HepG2 (cell line): Measurements from ENCODE around the gene PPDPF. TPM values are rescaled to one million over a fixed set of nuclear protein-coding genes. Genes with fewer than 3 reads are reported as not detected.

ENCODE experiments used
- ATAC-seq: fragments of 200-7000 bp; cut with Tn5 transposase; 3 replicates; pipeline ENCODE4 v1.9.1; 2020; ENCODE audit warnings: mild to moderate bottlenecking, moderate library complexity
- BruUV-seq: library from RNA; stranded (reverse); fragments of 400-500 nt; replicated peaks from 2 replicates; lab custom pipeline; 2021; lab: Mats Ljungman, UMichigan
- CTCF ChIA-PET: fragments of 300-600 bp; formaldehyde crosslinking; extraction: SDS; loops from one replicate; lab custom pipeline; 2021; ENCODE audit warnings: low total read pairs, inconsistent platforms, low intra/inter-chr PET ratio; lab: Yijun Ruan, JAX
- POLR2A ChIA-PET: fragments of 350-600 bp; sonication (Branson Sonifier 250); formaldehyde crosslinking; loops from one replicate; lab custom pipeline; 2020; ENCODE audit warnings: antibody characterized with exemption, inconsistent platforms; lab: Yijun Ruan, JAX
- DNase-seq: peaks from one replicate; pipeline ENCODE4 v3.0.0-alpha.2; 2015; ENCODE audit warnings: low spot score
- FAIRE-seq: peaks from 3 replicates; lab custom pipeline; 2011; peaks lifted over from hg19 to GRCh38; lab: Jason Lieb, UNC
- H2AFZ ChIP-seq: one replicate; pipeline ENCODE4 v1.6.1; 2011; ENCODE audit warnings: low read length, inconsistent platforms
- H3K27ac ChIP-seq: fragments of 300-600 bp; 3 replicates; pipeline ENCODE4 v1.8.0; 2011; ENCODE audit warnings: mixed run types, mild to moderate bottlenecking, mixed read lengths, low read length, inconsistent platforms; ENCODE audit not compliant: insufficient read depth; ENCODE audit errors: extremely low read length
- H3K27me3 ChIP-seq, 2 experiments: fragments of 200-600 bp in 1 of 2; 2 replicates in 1 of 2; 3 replicates in 1 of 2; pipeline versions ENCODE4 v1.6.0 to v1.8.0; 2011; ENCODE audit warnings: low read length in 2 of 2, mild to moderate bottlenecking in 2 of 2, moderate library complexity in 2 of 2, inconsistent platforms in 1 of 2; ENCODE audit not compliant: insufficient read depth in 2 of 2, control insufficient read depth in 1 of 2
- H3K36me3 ChIP-seq, 2 experiments: fragments of 200-600 bp in 1 of 2; replicated peaks in 1 of 2; 2 replicates in 1 of 2; 3 replicates in 1 of 2; pipeline versions ENCODE4 v1.5.1 to v1.8.0; 2011; ENCODE audit warnings: low read length in 2 of 2, inconsistent platforms in 1 of 2; ENCODE audit not compliant: insufficient read depth in 2 of 2, control insufficient read depth in 1 of 2
- H3K4me1 ChIP-seq: 2 replicates; pipeline ENCODE4 v1.5.1; 2012; ENCODE audit warnings: low read length, inconsistent platforms; ENCODE audit not compliant: insufficient read depth
- H3K4me2 ChIP-seq: 2 replicates; pipeline ENCODE4 v1.6.0; 2011; ENCODE audit warnings: low read depth, low read length, inconsistent platforms
- H3K4me3 ChIP-seq, 3 experiments: fragments of 200-600 bp in 1 of 3; sonication (generic), shearing (Covaris generic) in 1 of 3; replicated peaks in 1 of 3; 2 replicates each; pipeline ENCODE4 v1.5.1; 2011 to 2016; ENCODE audit warnings: low read length in 3 of 3, inconsistent platforms in 2 of 3, low read depth in 2 of 3, mild to moderate bottlenecking in 2 of 3, control low read depth in 1 of 3, mixed read lengths in 1 of 3; ENCODE audit not compliant: insufficient read depth in 1 of 3
- H3K79me2 ChIP-seq: one replicate; pipeline ENCODE4 v1.6.1; 2011; ENCODE audit warnings: low read length, inconsistent platforms; ENCODE audit not compliant: insufficient read depth
- H3K9ac ChIP-seq: 2 replicates; pipeline ENCODE4 v1.6.0; 2011; ENCODE audit warnings: mild to moderate bottlenecking, low read depth, low read length, inconsistent platforms; ENCODE audit not compliant: insufficient read depth
- H3K9me3 ChIP-seq: 2 replicates; pipeline ENCODE4 v1.5.1; 2012; ENCODE audit warnings: mild to moderate bottlenecking, low read length
- H4K20me1 ChIP-seq: 2 replicates; pipeline ENCODE4 v1.6.0; 2011; ENCODE audit warnings: inconsistent platforms, mild to moderate bottlenecking, low read length, moderate library complexity; ENCODE audit not compliant: insufficient read depth
- CHD4 ChIP-seq: fragments of 200-600 bp; sonication (generic); IDR thresholded peaks from 2 replicates; pipeline ENCODE4 v1.7.0; 2017; ENCODE audit warnings: mild to moderate bottlenecking, low read length, borderline replicate concordance
- FOSL1 ChIP-seq: sonication (generic); formaldehyde crosslinking; IDR thresholded peaks from 2 replicates; pipeline ENCODE4 v1.9.0; 2021; ENCODE audit warnings: missing genetic modification reagents, borderline replicate concordance
- GABPB1 ChIP-seq: IDR thresholded peaks from 2 replicates; pipeline ENCODE4 v1.6.1; 2016; ENCODE audit warnings: mild to moderate bottlenecking, missing genetic modification reagents, moderate library complexity, missing compliant biosample characterization
- HOXA3 ChIP-seq: sonication (generic); formaldehyde crosslinking; IDR thresholded peaks from 2 replicates; pipeline ENCODE4 v1.5.0; 2020; ENCODE audit warnings: missing genetic modification reagents
- MAFK ChIP-seq, 2 experiments: IDR thresholded peaks in 1 of 2; conservative IDR thresholded peaks in 1 of 2; 2 replicates each; pipeline ENCODE4 v1.6.1; 2011; ENCODE audit warnings: improper control_type of control experiment in 2 of 2, low read length in 2 of 2
- MAZ ChIP-seq, 2 experiments: sonication (generic) in 1 of 2; formaldehyde crosslinking in 1 of 2; IDR thresholded peaks; 2 replicates each; pipeline versions ENCODE4 v1.5.0 to v1.6.1; 2012 to 2020; ENCODE audit warnings: low read depth in 2 of 2, mild to moderate bottlenecking in 2 of 2, borderline replicate concordance in 1 of 2, improper control_type of control experiment in 1 of 2, low read length in 1 of 2, missing genetic modification reagents in 1 of 2, moderate library complexity in 1 of 2
- PATZ1 ChIP-seq: sonication (generic); formaldehyde crosslinking; IDR thresholded peaks from 2 replicates; pipeline ENCODE4 v1.4.0; 2020; ENCODE audit warnings: missing genetic modification reagents
- RFXAP ChIP-seq: sonication (generic); formaldehyde crosslinking; IDR thresholded peaks from 2 replicates; pipeline ENCODE4 v1.4.0; 2020; ENCODE audit warnings: missing genetic modification reagents, borderline replicate concordance
- SAP130 ChIP-seq: IDR thresholded peaks from 2 replicates; pipeline ENCODE4 v1.6.1; 2016; ENCODE audit warnings: low read depth
- SOX13 ChIP-seq, 3 experiments: fragments of 450-650 bp in 1 of 3; sonication (generic) in 1 of 3; formaldehyde crosslinking in 1 of 3; IDR thresholded peaks in 2 of 3; conservative IDR thresholded peaks in 1 of 3; 2 replicates each; pipeline versions ENCODE4 v1.5.0 to v1.6.1; 2016 to 2020; ENCODE audit warnings: antibody characterized with exemption in 1 of 3, mild to moderate bottlenecking in 1 of 3, missing compliant biosample characterization in 1 of 3, missing genetic modification reagents in 1 of 3, moderate library complexity in 1 of 3
- SP4 ChIP-seq: sonication (generic); formaldehyde crosslinking; IDR thresholded peaks from 2 replicates; pipeline ENCODE4 v1.8.1; 2023; ENCODE audit warnings: mild to moderate bottlenecking, missing genetic modification reagents
- TCF7L2 ChIP-seq: IDR thresholded peaks from 2 replicates; pipeline ENCODE4 v1.6.1; 2011; ENCODE audit warnings: mild to moderate bottlenecking, low read depth, low read length, moderate library complexity
- ZBTB39 ChIP-seq: sonication (generic); formaldehyde crosslinking; IDR thresholded peaks from 2 replicates; pipeline ENCODE4 v1.5.0; 2020; ENCODE audit warnings: missing genetic modification reagents
- ZFAT ChIP-seq: sonication (generic); formaldehyde crosslinking; conservative IDR thresholded peaks from 2 replicates; pipeline ENCODE4 v1.8.1; 2023; ENCODE audit warnings: missing genetic modification reagents, inconsistent platforms
- ZNF263 ChIP-seq: sonication (generic); formaldehyde crosslinking; IDR thresholded peaks from 2 replicates; pipeline ENCODE4 v1.4.0; 2020; ENCODE audit warnings: missing genetic modification reagents
- ZNF567 ChIP-seq: sonication (generic); formaldehyde crosslinking; IDR thresholded peaks from 2 replicates; pipeline ENCODE4 v1.8.1; 2023; ENCODE audit warnings: mild to moderate bottlenecking, missing genetic modification reagents, borderline replicate concordance
- WGBS: methylation state at CpG from one replicate; pipeline ENCODE4 v1.1.6; 2017; ENCODE audit warnings: low lambda C conversion rate; 5-methylcytosine and 5-hydroxymethylcytosine counted together
- in situ Hi-C: cut with HindIII; loops from 2 replicates; pipeline ENCODE4 v1.10.0; 2017; ENCODE audit warnings: low pct_unique_long_range_greater_than_20kb; ENCODE audit not compliant: extremely low pct_ligation_motif_present
- intact Hi-C: fragments of 100-400 bp; cut with micrococcal nuclease; formaldehyde crosslinking; loops from one replicate; pipeline ENCODE4 v1.10.0; 2022; ENCODE audit not compliant: unreplicated experiment
- polyA plus RNA-seq, 8 experiments: library from polyadenylated mRNA; depleted of rRNA in 3 of 8; stranded (reverse) in 7 of 8; unstranded in 1 of 8; fragments of >200 nt; fragmentation: Illumina TruSeq in 4 of 8; extraction: Trizol in 4 of 8; gene quantifications; 2 replicates each; pipeline versions ENCODE4 v1.2.1 to v1.2.3, GENCODE V29; 2011 to 2016; ENCODE audit warnings: low read depth in 4 of 8, missing spikeins in 1 of 8, mixed read lengths in 1 of 8; ENCODE audit not compliant: insufficient read depth in 1 of 8
- total RNA-seq, 5 experiments: library from RNA; depleted of rRNA; stranded (reverse); fragments of >200 nt; fragmentation: Illumina TruSeq; extraction: Trizol; gene quantifications; 2 replicates each; pipeline ENCODE4 v1.2.3, GENCODE V29; 2016; ENCODE audit warnings: low read depth in 1 of 5

Gene PPDPF
- total and polyA plus RNA-seq, 2 of the 13 experiments (the other 11 are each of a cell fraction or from before 2014, with no cell fraction given): 1.8 to 7.0 TPM

- WGBS: 12% methylated on average over 16 of the region's 37 CpGs
- BruUV-seq: no TSS peak
- no peak overlapping the region for H2AFZ ChIP-seq
- ATAC-seq: peak; percentile 9
- H3K9me3 ChIP-seq: no peaks in the 10 kb centered on the region
- ChIA-PET POLR2A (interaction anchor here (0.8 kb wide), 2 partner anchors 9 to 86 kb away, joined by 3 to 7 read pairs; no protein-coding TSS in a partner anchor), CTCF (no interaction called here)
- H3K9ac ChIP-seq: no peak overlapping the region
- intact Hi-C loops (no loop called here), in situ Hi-C loops (no loop called here)
- peak; percentile 40 for DNase-seq
- H3K27ac ChIP-seq: no peak overlapping the region
- no peaks in the 10 kb centered on the region for H4K20me1 ChIP-seq
- FAIRE-seq: no peak
- peak overlapping the region; percentile 38 for H3K4me2 ChIP-seq
- H3K36me3 ChIP-seq: no peaks in the 10 kb centered on the region
- peak overlapping the region in 2 of 3 experiments; percentile 32 to 65; a peak in 3 of 6 replicates for H3K4me3 ChIP-seq
- H3K27me3 ChIP-seq: peaks cover 16 to 37% of the 10 kb centered on the region in 2 experiments; a peak in 4 of 5 replicates
- H3K79me2 ChIP-seq: no peaks in the 10 kb centered on the region
- H3K4me1 ChIP-seq: peaks cover 28% of the 10 kb centered on the region
- TF ChIP-seq GABPB1 (CRISPR knock-in tag): peak; percentile 29; the same call in 1 of the 2 replicates
- TF ChIP-seq MAFK (conservative IDR thresholded peaks at IDR 0.05 in 1 of 2, IDR thresholded peaks at IDR 0.05 in 1 of 2; ENCODE audit: low read length in 2 of 2): no peak
- 0 out of 2 replicates have a peak, but pooled peaks have one; percentile 53 for TF ChIP-seq CHD4
- TF ChIP-seq ZBTB39 (CRISPR knock-in tag): no peak
- TF ChIP-seq ZNF263 (CRISPR knock-in tag): 0 out of 2 replicates have a peak, but pooled peaks have one; percentile 24
- no peak for TF ChIP-seq SOX13 (IDR thresholded peaks at IDR 0.05)
- no peak for TF ChIP-seq SOX13 (CRISPR knock-in tag; conservative IDR thresholded peaks at IDR 0.05 in 1 of 2, IDR thresholded peaks at IDR 0.05 in 1 of 2)
- no peak for TF ChIP-seq TCF7L2
- TF ChIP-seq HOXA3: 0 out of 2 replicates have a peak, but pooled peaks have one; percentile 10
- TF ChIP-seq PATZ1 (CRISPR knock-in tag): 0 out of 2 replicates have a peak, but pooled peaks have one; percentile 52
- no peak for TF ChIP-seq ZNF567 (CRISPR knock-in tag)
- TF ChIP-seq FOSL1 (CRISPR knock-in tag): no peak
- no peak for TF ChIP-seq ZFAT (CRISPR knock-in tag)
- TF ChIP-seq SAP130 (CRISPR knock-in tag): 0 out of 2 replicates have a peak, but pooled peaks have one; percentile 10
- TF ChIP-seq RFXAP (CRISPR knock-in tag): no peak
- peak; percentile 59; the same call in 1 of the 2 replicates for TF ChIP-seq SP4 (CRISPR knock-in tag)
- peak; percentile 56; the same call in 1 of the 2 replicates for TF ChIP-seq MAZ (IDR thresholded peaks at IDR 0.05; ENCODE audit: borderline replicate concordance, low read depth, low read length)
- TF ChIP-seq MAZ (CRISPR knock-in tag; IDR thresholded peaks at IDR 0.05; ENCODE audit: low read depth): 0 out of 2 replicates have a peak, but pooled peaks have one; percentile 13
Measured at GRCh38 chr20:63553251-63553932, 32.8 kb downstream of the PPDPF start.
